ENCODE measurements around the gene GRIFIN. TPM values are rescaled to one million over a fixed set of nuclear protein-coding genes. Genes with fewer than 3 reads are reported as not detected.

The GRIFIN gene
- total RNA-seq, 2 donors from 2014 or later, result not detected

DNA sequence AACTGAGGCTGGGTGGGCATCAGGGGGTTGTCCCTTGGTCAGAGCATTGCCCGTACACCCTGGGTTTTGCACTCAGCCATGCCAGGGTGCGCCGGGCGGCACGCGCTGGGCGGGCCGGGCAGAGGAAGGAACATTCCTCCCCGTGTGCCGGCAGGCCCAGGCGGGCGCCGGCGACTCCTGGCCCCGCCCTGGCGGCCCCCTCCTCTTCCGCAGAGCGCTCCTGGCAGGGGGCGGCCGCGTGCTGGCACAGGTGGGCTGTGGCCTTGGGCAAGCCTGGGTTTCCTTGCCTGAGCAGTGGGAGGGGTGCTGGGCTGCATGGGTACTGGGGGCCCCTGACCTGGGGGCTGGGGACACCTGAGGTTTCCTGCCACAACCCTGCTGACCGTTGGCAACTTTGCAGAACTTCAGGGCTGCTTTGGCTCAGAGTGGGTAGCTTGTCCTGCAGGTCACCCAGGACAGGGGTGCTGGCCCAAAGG, 47.3 kb upstream of the GRIFIN start:
- Histone ChIP-seq H3K9me3 (ENCODE audit: control insufficient read depth, low read length) (no peaks in the 10 kb centered on the region), H3K4me3 (ENCODE audit: low read length) (no peak overlapping the region), H3K27me3 (ENCODE audit: control insufficient read depth, insufficient read depth, low read length, poor library complexity, severe bottlenecking) (peaks cover 23% of the 10 kb centered on the region), H3K27ac (ENCODE audit: low read depth, low read length) (peak overlapping the region; percentile 98), H3K36me3 (ENCODE audit: control insufficient read depth, insufficient read depth, low read length) (no peaks in the 10 kb centered on the region), H3K4me1 (ENCODE audit: control insufficient read depth, insufficient read depth, low read length) (peaks cover 17% of the 10 kb centered on the region), H3K9ac (ENCODE audit: extremely low read depth, low read length, poor library complexity, severe bottlenecking) (no peak overlapping the region)
- Mint-ChIP-seq H3K27ac (peak overlapping the region; percentile 79), H3K36me3 (ENCODE audit: low read depth) (peaks cover 10% of the 10 kb centered on the region), H3K4me1 (peaks cover 38% of the 10 kb centered on the region), H3K27me3 (ENCODE audit: insufficient read depth) (peaks cover 18% of the 10 kb centered on the region), H3K9me3 (no peaks in the 10 kb centered on the region), H3K4me3 (peak overlapping the region; percentile 82)
- peak; percentile 82 for DNase-seq
- 21 to 46% methylated on average over 14 to 22 of the region's 22 CpGs for WGBS, 2 experiments (ENCODE audit: insufficient coverage in 1 of 2, insufficient read length in 1 of 2)
- TF ChIP-seq, protein P1, sequence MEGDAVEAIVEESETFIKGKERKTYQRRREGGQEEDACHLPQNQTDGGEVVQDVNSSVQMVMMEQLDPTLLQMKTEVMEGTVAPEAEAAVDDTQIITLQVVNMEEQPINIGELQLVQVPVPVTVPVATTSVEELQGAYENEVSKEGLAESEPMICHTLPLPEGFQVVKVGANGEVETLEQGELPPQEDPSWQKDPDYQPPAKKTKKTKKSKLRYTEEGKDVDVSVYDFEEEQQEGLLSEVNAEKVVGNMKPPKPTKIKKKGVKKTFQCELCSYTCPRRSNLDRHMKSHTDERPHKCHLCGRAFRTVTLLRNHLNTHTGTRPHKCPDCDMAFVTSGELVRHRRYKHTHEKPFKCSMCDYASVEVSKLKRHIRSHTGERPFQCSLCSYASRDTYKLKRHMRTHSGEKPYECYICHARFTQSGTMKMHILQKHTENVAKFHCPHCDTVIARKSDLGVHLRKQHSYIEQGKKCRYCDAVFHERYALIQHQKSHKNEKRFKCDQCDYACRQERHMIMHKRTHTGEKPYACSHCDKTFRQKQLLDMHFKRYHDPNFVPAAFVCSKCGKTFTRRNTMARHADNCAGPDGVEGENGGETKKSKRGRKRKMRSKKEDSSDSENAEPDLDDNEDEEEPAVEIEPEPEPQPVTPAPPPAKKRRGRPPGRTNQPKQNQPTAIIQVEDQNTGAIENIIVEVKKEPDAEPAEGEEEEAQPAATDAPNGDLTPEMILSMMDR (conservative IDR thresholded peaks at IDR 0.05), result no peak

DNA sequence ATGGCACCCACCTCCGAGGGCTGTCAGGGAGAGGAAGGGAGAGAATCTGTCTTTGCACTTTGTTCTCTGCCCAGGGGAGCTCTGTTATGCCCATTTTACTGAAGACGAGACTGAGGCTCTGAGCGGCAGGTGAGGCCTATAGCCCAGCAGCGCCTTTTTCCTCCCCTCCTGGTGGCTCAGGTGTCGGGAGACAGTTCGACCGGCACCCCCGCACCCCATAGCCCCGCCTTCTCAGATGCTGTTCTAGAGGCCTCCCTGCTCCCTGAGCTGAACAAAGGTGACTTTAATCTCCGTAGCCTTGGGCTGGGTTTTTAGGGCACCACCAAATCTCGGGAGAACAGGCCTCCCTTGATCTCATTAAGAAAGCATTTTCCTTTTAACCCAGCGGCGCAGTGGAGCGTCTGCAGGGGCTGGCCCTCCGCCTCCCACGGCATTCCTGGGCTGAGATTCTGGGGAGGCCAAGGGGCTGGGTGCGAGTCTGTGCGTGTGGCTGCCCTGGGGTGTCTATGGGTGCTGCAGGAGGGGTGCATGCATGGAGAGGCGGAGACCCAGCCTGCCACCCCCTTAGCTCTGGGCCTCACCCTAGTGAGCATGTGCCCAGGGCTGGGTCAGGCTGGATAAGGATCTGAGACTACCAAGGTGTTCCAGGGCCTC, 46.7 kb upstream of the GRIFIN start:
- Histone ChIP-seq H3K4me1 (ENCODE audit: control insufficient read depth, insufficient read depth, low read length) (peaks cover 12% of the 10 kb centered on the region), H3K27ac (ENCODE audit: low read depth, low read length) (peak overlapping the region; percentile 98), H3K4me3 (ENCODE audit: low read length) (no peak overlapping the region), H3K9me3 (ENCODE audit: control insufficient read depth, low read length) (no peaks in the 10 kb centered on the region), H3K27me3 (ENCODE audit: control insufficient read depth, insufficient read depth, low read length, poor library complexity, severe bottlenecking) (peaks cover 29% of the 10 kb centered on the region), H3K36me3 (ENCODE audit: control insufficient read depth, insufficient read depth, low read length) (no peaks in the 10 kb centered on the region), H3K9ac (ENCODE audit: extremely low read depth, low read length, poor library complexity, severe bottlenecking) (no peak overlapping the region)
- H3K4me3 Mint-ChIP-seq, result peak overlapping the region; percentile 82
- peaks cover 24% of the 10 kb centered on the region for H3K27me3 Mint-ChIP-seq (ENCODE audit: insufficient read depth)
- WGBS, 2 experiments (ENCODE audit: insufficient coverage in 1 of 2, insufficient read length in 1 of 2), result 55 to 71% methylated on average over 14 to 19 of the region's 19 CpGs
- peak; percentile 77 for DNase-seq
- H3K36me3 Mint-ChIP-seq (ENCODE audit: low read depth), result peaks cover 6% of the 10 kb centered on the region
- peaks cover 38% of the 10 kb centered on the region for H3K4me1 Mint-ChIP-seq
- H3K9me3 Mint-ChIP-seq, result no peaks in the 10 kb centered on the region
- peak overlapping the region; percentile 79 for H3K27ac Mint-ChIP-seq
- TF ChIP-seq, protein P1 (conservative IDR thresholded peaks at IDR 0.05), result no peak

DNA sequence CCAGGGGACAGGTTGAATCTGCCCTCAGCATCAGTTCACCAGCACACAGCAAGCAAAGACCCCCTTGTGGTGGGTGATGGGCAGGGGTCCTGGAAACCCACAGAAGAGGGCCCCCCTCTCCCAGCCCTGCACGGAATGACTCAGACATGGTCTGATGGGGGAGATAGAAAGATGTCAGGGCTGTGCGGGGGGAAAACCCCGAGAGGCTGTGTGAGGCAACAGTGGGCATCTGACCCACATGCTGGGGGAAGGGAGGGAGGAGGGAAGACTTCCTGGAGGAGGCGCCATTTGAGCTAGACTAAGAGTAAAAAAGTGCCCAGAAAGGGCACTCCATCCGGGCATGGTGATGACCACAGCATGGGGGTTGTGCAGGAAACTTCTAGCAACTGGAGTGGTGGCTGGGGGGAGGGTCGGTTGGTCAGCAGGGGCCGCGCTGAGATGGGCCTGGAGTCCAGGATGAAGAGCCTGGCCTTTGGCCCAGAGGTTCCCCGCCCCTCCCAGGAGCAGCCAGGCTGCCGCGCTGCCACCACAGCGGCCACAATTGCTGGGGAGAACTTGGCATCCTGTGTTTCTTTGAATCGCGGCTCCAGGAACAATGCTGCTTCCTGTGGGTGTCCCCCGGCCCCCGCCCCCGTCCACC, 45.9 kb upstream of the GRIFIN start:
- TF ChIP-seq, protein P1 (conservative IDR thresholded peaks at IDR 0.05), result peak; percentile 27
- Mint-ChIP-seq H3K36me3 (ENCODE audit: low read depth) (peaks cover 4% of the 10 kb centered on the region), H3K27ac (no peak overlapping the region), H3K27me3 (ENCODE audit: insufficient read depth) (peaks cover 31% of the 10 kb centered on the region), H3K4me1 (peaks cover 36% of the 10 kb centered on the region), H3K4me3 (peak overlapping the region; percentile 82), H3K9me3 (no peaks in the 10 kb centered on the region)
- no peak overlapping the region for H3K9ac ChIP-seq (ENCODE audit: extremely low read depth, low read length, poor library complexity, severe bottlenecking)
- H3K4me1 ChIP-seq (ENCODE audit: control insufficient read depth, insufficient read depth, low read length), result peaks cover 7% of the 10 kb centered on the region
- H3K27ac ChIP-seq (ENCODE audit: low read depth, low read length), result peak overlapping the region; percentile 38
- H3K36me3 ChIP-seq (ENCODE audit: control insufficient read depth, insufficient read depth, low read length), result no peaks in the 10 kb centered on the region
- peak; percentile 58 for DNase-seq
- no peak overlapping the region for H3K4me3 ChIP-seq (ENCODE audit: low read length)
- H3K27me3 ChIP-seq (ENCODE audit: control insufficient read depth, insufficient read depth, low read length, poor library complexity, severe bottlenecking), result peaks cover 34% of the 10 kb centered on the region
- WGBS, 2 experiments (ENCODE audit: insufficient coverage in 1 of 2, insufficient read length in 1 of 2), result 46 to 74% methylated on average over 16 to 17 of the region's 17 CpGs
- no peaks in the 10 kb centered on the region for H3K9me3 ChIP-seq (ENCODE audit: control insufficient read depth, low read length)
